Stimulated activated CD8-positive, alpha-beta memory T cell treated with anti-CD3 and anti-CD28 coated beads, Interleukin-15, amount 100 ng/mL, for 1 hour (primary cell): Measurements from ENCODE around the gene TIMM17B.

Experiments used
- DNase-seq: peaks from one replicate; pipeline ENCODE4 v3.0.0-alpha.2; 2020; ENCODE audit warnings: low read depth

The TIMM17B gene

DNA sequence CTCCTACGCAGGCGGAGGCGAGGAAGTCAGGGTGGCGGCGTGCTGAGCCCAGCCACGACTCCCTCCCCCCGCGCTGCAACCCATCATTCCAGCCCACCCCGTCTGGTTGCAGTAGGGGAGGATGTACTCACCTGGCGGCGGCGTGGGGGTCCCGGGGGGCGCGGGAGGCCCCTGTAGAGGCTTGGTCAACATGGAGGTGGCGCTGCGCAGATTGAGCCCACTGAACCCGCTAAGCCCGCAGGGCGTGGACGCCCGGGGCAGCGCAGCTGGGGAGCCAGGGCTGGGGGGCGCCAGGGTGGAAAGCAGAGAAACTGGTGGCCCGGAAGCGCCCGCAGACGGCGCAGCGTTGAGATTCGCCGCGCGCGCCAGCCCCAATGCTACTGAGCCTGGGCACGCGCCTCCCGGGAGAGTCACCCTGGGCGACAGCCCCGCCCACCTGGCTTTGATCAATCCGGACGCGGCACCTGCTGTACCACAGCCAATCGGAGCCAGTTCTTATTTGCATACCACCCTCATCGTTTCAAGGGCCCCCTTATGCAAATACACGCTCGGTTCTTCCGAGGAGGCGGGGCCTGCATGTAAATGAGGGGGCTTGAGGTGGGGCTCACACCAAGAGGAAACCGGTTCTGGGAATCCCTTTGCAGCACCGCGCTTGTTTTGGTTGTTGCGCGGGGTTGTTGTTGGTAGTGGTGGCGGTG, 21.2 kb upstream of the TIMM17B start, which contains the start of gene PIM2:
PIM2 (minus strand) TSS at position 382 of the 698 bp plus-strand sequence; CDS start at position 192, 190 bp downstream.
- DNase-seq, result peak; percentile 77

- DNase-seq, result no peak
These were observed 20.7 kb upstream of the TIMM17B start for GRCh38 chrX:48918301-48918642.

DNA sequence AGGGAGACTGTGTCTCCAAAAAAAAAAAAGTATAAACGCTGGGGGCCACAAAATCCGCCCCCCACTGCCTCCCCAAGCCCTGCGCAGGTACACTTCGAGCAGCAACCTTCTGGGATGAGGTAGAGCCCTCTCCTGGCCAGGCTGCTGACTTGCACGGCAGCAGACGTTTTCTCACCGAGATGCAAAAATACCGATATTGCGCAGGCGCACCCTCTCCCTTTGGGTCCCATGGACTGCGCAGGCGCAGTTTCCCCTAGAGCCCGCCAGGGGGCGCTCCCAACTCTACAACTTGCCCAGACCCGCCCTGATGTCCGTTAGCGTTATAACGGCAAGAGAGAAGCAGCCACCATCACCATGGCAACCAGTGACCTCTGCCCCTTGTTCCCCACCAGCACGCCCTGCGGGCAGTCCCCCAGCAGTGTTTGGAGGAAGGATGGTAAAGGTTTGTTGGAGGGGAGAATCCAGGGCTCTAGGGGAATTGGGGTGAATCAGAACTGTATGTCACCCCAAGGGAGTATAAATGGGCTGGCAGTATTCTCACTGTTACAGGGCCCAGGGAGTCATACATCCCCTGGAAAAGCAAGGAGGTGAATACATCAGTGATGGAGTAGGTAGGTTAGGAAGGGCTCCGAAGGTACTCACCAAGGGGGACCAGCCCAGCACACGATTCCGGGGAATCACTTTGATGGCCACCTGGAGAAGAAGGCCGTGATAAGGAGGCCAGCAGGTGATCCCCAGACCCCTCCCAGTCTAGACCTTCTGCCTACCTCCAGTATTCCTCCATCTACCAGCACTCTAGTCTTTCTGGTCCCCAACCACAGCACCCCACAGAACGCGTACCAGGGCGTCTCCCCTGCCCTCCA, 19.8 kb upstream of the TIMM17B start:
- DNase-seq, result peak; percentile 68

- DNase-seq, result no peak
These were observed 17.3 kb upstream of the TIMM17B start for GRCh38 chrX:48914593-48915493.

DNA sequence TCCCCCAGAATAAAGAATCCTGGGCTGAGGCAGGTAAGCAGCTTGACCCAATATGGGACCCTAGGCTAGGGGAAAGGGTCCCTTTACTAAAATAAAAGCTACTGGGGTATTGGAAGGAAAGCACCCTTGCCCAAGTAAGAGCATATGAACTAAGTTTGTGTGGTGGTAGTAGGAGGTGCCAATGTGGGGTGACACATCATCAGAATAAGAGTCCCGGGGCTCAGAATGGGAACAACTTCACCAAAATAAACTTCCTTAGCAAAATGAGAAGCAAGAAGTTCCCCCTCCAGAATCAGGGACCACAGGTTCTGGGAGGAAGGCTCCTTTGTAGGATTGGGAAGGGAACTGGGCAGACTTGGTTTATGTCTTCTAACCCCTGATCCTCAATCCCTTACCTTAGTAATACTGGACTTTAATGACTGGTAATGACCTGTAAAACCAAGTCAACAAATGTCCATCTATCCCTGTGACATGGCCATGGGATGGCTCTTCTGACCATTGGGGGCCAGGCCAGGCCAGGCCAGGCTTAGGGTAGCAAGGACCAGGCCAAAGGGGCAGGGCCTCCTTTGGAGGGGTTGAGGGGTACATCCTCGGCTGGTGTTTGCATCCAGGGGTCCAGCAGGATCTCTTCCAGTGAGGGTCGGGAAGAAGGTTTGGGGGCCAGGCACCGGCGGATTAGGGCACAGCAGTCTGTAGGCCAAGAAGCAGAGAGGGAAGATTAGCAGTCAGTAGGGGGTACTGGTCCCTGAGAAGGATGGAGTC, 16.2 kb upstream of the TIMM17B start:
- no peak for DNase-seq

GRCh38 chrX:48911412-48912182, 14.0 kb upstream of the TIMM17B start, which contains the start of gene SLC35A2:
Gene SLC35A2 (minus strand): TSS chrX:48911646. CDS start chrX:48911636, 10 bp downstream.
- DNase-seq, result peak; percentile 81

DNA sequence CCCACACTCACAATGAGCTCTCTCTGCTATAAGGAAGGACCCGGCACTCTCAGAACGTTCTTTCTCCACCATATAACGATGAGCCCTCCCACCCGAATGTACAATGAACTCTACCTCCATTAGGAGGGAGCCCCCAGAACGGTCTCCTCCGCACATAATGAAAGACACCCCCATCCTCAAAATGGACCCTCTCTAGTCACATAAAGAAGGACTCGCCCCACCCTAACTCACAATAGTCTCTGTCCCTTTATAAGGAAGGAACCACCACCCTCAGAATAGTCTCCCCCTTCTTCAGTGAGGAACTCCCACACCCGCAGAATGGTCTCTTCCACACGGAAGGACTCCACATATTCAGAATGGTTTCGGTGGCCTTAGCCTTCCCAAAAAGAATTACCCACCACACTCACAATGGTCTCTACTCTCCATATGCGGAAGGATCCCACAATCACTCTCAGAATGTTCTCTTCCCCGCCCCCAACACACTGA, 13.4 kb upstream of the TIMM17B start:
- DNase-seq, result no peak

DNA sequence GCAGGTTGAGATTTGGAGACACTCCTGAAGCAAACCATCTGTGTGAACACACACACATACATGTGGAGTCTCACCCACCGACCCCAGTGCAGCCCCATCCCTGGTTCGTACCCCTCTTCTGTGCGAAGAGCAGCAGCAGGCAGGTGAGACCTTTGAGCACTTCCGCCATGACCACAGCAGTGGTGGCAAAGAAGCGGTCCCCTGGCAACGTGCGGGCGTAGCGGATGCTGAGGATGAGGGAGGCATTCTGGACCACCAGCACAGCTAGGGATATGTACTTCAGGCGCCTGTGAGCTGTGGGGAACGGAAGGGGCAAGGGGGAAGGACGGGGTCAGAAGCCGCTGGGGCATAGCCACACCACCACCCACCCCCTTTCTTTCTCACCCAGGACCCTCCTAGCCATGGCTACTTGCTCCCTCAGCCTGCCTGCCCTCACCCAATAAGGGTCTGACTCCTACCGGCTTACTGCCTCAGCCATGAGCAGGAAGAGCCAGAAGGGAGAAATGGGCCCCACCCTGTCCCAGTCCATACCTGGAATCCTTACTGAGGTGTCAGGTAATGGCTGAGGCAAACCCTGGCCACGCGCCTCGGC, 12.2 kb upstream of the TIMM17B start:
- DNase-seq, result no peak

DNA sequence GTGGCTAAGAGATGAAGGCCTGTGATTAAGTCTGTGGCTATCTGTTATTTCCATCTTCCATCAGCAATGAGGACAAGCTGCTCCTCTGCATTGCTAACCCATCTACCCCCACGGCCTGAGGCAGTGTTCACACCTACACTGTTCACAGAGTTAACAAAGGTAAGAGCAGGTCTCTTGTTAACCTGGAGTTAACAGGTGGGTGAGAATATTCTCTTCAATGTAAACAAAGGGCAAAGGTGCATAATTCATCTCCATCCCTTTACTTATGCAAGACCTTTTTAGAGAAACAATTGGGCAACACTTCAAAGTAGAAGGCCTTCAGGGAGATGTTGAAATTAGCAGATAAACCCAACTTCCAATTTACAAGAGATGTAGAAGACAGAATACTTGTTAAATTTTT, 11.0 kb upstream of the TIMM17B start:
- no peak for DNase-seq

GRCh38 chrX:48905090-48905790, 7.7 kb upstream of the TIMM17B start:
- DNase-seq, result no peak

DNA sequence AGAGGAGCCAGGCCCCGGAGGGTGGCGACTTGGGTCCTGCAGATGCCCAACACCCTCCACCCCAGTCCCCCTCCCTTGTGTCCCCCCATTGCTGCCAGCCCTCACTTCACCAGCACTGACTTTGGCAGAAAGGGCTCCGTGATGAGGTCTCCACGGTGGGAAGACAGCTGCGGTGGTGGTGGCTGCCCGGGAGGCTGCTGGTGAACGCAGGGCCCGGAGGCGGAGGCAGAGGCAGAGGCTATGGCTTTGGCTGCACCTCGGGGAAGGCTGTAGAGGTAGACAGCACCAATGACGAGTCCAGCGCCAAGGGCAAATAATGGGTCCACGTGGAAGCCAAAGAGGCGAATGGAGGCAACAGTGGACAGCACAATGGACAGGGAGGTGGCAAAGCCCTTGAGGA, 7.1 kb upstream of the TIMM17B start:
- no peak for DNase-seq

- no peak for DNase-seq
These were observed 6.6 kb upstream of the TIMM17B start for GRCh38 chrX:48904180-48904579.

DNA sequence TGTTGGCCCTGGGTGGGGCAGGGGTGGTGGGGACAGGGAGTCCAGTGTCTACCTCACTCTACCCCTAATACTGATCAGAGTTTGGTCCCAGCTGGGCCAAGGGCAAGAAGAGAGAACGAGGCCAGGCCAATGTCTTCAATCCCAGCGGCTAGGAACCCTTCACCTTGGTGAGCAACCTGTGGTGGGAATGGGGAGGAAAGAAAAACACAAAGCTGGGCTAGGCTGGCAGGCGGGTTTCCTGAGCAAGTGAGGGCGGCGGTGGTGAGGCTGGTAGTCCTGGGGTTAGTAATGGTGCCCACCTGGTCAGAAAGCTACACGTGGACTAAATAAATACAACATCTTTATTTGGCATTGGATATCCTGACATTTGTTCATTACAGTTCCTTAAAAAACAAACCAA, 5.7 kb upstream of the TIMM17B start:
- no peak for DNase-seq

- DNase-seq, result no peak
These were observed 5.2 kb upstream of the TIMM17B start for GRCh38 chrX:48902776-48903175.

- DNase-seq, result no peak
These were observed 4.6 kb upstream of the TIMM17B start for GRCh38 chrX:48902135-48902534.

- no peak for DNase-seq
These were observed 3.5 kb upstream of the TIMM17B start for GRCh38 chrX:48901069-48901468.

GRCh38 chrX:48899078-48899410, 1.5 kb upstream of the TIMM17B start:
- DNase-seq, result no peak

DNA sequence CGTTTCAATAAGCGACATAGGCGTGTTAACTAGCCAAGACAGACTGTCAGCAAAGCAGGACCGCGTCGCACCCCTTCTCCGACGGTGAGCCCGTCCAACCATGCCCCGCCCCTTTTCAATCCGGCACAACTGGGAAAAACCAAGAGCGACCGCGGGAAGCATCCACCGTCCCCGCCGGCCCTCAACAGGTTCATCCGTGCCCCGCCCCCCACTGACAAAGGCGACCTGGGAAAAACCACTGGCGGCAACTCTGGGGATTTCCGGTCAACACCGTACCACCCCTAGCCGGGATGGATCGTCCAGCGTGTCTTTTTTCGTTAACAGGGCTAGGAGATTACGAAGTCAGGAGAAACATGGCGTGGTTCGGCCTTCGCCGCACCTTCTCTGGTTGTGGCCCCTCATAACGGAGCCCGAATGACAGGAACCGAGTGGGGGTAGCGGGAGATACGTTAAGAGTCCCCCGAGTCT, 377 bp downstream of the TIMM17B start:
- no peak for DNase-seq

DNA sequence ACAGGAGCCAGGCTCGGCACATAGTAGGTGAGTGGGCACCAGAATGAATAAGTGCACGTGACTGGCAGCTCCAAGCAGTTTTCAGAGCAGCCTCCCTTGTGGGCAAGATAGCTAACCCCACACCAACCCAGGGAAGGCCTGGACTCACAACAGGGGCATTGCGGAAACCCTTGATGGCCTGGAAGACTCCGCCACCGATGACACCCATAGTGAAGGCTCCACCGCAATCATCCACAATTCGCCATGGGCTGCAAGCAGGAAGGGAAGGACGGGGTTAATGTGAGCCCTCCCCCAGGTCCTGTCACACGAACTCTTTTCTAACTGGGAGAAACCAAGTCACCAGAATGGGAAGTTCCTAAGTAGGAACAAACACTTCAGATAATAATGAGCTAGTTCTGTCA, 957 bp downstream of the TIMM17B start:
- no peak for DNase-seq

- no peak for DNase-seq
These were observed 2.7 kb downstream of the TIMM17B start for GRCh38 chrX:48894891-48895290.
